ELF-1 (cell line): ENCODE data around the gene DHX40.
"Not testable (repeated sequence)": the region's sequence is repeated elsewhere in the genome, so short reads cannot be mapped to it uniquely, and the experiment has no call there.

Experiments used
- DNase-seq: peaks from one replicate; pipeline ENCODE4 v3.0.0-alpha.2; 2016; ENCODE audit warnings: low read depth, low spot score

The DHX40 gene

DNA sequence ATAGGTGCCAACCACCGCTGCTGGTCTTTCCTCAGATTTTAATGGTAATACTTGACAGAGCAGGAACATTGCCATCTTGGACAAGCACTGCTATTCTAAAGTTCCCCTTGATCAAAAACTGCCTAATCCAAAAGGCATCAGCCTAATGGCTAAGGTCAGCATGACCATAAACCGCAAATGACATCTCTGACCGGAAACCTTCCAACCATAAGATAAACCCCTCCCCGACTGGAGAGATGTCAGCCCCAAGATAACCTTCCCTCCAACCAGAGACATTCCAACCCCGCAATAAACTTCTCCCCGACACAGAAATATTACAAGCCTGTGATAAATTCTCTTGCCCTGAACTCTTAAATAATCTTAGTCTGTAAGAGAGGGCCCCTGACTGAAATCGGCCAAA is 7.4 kb upstream of the DHX40 start:
- DNase-seq: peak; percentile 8

- DNase-seq: no peak
Observed at GRCh38 chr17:59558953-59559352, 6.5 kb upstream of the DHX40 start.

- peak; percentile 18 for DNase-seq
Observed at GRCh38 chr17:59561042-59561441, 4.4 kb upstream of the DHX40 start.

GRCh38 chr17:59565959-59566324 is 532 bp downstream of the DHX40 start:
- peak; percentile 79 for DNase-seq

- not testable (repeated sequence) for DNase-seq
Observed at GRCh38 chr17:59569151-59569550, 3.7 kb downstream of the DHX40 start.

GRCh38 chr17:59572301-59572924 is 7.0 kb downstream of the DHX40 start:
- DNase-seq: no peak

DNA sequence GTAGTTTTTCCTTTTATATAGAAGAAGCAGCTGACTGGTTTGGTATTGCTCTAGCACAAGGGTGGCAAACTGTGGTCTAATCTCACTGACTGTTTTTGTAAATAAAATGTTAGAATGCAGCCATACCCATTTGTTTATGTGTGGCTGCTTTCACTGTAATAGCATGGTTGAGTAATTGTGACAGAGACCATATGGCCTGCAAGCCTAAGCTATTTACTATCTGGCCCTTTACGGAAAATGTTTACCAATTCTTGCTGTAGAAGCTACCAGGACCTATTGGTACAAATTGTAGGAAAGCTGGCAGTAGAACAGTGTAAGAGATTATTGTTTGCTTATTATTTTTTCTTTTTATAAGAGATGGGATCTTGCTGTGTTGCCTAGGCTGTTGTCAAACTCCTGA is 18.8 kb downstream of the DHX40 start:
- DNase-seq: not testable (repeated sequence)

GRCh38 chr17:59600169-59600568 is 34.8 kb downstream of the DHX40 start:
- DNase-seq: no peak

DNA sequence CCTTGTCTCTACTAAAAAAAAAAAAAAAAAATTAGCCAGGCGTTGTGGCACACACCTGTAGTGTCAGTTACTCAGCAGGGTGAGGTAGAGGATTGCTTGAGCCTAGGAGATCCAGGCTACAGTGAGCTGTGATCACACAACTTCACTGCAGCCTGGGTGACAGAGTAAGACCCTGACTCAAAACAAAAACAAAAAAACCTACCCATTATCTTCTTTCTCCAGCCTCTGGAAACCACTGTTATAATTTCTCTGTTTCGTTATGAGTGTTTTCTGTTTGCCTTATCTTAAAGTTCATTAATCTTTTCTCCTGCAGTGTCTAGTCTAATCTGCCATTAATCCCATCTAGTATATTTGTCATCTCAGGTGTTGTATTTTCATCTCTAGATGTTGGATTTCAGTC is 35.7 kb downstream of the DHX40 start:
- no peak for DNase-seq

- DNase-seq: no peak
Observed at GRCh38 chr17:59607061-59607460, 41.7 kb downstream of the DHX40 start.

DNA sequence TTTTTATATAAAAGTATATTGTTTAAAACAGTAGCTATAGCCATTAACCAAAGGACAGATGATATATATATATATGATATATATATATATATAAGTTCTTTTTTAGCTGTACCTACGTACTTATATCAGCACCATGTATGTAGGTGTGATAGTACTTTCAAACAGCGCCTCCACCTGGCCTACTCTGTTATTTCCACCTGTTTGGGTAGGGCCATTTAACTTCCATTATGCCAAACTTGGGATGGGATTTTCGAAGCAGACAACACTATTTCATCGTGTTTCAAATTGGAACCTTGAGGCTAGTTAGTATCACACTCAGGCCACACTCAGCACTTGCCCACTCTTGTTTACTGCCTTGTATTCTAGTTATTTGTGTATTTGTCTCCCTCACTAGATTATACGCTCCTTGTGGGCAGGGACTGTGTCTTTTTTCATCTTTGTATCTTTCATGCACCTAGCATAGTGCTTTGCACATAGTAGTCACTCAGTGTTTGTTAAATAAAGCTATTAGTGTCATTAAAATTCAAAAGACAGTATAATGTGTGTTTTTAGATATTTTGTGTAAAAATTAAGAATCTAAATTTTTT is 42.5 kb downstream of the DHX40 start:
- peak; percentile 23 for DNase-seq

DNA sequence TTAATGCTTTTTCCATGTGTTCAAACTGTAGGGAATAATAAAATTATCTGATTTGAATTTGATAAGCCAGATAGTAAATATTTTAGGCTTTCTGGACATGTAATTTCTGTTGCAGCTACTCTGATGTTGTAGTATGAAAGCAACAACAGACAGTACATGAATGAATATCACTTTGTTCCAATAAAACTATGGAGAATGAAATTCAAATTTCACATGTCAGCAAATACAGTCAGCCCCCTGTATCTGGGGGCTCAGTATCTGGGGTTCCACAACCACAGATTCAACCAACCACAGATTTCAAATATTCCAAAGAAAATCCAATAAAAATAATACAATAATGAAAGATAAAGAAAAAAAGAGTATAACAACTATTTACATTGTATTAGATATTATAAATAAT is 46.1 kb downstream of the DHX40 start:
- no peak for DNase-seq

GRCh38 chr17:59616253-59616920 is 51.0 kb downstream of the DHX40 start:
- no peak for DNase-seq

DNA sequence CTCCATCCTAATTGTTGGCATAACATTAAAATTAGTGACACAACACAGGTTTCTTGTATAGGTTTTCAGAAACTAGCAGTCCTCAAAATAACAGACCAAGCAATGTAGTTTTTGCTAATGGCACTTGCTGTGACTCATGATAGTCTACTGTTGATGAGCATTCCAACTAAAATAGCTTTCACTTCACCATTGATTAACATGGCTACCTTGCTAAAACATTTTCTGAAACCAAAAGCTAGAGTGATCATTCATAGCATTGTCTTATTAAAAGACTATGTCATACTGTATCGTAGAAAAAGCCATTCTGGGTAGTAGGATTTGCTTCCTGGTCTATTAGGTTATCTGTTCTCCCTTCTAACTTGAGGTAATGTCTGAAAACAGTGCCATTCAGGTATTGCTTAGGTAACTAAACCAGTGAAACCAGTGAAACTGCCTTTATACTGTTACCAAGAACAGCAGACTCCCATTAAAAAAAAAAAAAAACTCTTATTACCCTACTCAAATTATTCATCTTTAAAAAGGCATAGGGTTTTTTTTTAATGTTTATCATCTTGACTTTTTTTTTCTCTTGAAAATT is 51.8 kb downstream of the DHX40 start:
- no peak for DNase-seq

GRCh38 chr17:59619035-59619297 is 53.6 kb downstream of the DHX40 start:
- no peak for DNase-seq

- peak; percentile 98 for DNase-seq
Observed at GRCh38 chr17:59619298-59620063, 54.1 kb downstream of the DHX40 start, which contains the start of gene CLTC. Gene CLTC, plus strand, starts transcription at chr17:59619895. Its CDS starts 237 bp downstream, at chr17:59620132.

- no peak for DNase-seq
Observed at GRCh38 chr17:59620064-59620359, 54.6 kb downstream of the DHX40 start.

DNA sequence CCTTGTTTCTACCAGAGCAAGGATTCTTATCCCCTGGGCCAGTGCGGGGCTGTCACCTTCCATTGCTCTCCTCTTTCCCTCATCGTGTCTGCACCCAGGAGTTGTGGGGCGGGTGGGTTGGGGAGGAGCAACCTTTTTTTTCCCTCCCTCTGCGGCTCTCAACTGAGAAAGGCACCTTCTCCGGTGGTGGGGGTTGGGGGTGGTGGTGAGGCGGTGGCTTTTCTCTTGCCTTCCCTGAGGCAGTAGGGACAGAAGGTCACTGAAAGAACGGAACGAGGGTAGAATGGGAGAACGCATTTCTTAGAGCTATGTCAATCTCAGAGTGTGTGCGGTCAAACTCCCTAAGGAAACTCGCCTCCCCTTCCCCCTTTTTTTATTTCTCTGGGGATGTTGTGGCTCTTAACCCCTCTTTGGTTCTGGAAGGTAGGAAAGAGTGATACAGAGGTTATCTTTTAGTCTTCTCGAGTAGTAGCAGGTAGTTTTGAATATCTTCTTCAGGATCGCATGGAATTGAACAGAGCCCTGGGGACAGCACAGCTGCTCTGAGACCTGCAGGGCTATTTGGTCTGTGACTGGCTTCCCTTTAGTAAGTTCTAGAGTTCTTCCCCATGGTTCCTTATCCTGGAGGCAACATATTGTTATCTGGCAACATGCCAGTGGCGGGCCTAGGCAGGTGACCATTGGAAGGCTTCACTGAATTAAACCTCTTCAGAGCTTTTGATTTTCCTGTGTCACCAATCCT is 55.3 kb downstream of the DHX40 start:
- DNase-seq: peak; percentile 67

GRCh38 chr17:59621771-59622170 is 56.4 kb downstream of the DHX40 start:
- no peak for DNase-seq

- DNase-seq: no peak
Observed at GRCh38 chr17:59623151-59623550, 57.7 kb downstream of the DHX40 start.

DNA sequence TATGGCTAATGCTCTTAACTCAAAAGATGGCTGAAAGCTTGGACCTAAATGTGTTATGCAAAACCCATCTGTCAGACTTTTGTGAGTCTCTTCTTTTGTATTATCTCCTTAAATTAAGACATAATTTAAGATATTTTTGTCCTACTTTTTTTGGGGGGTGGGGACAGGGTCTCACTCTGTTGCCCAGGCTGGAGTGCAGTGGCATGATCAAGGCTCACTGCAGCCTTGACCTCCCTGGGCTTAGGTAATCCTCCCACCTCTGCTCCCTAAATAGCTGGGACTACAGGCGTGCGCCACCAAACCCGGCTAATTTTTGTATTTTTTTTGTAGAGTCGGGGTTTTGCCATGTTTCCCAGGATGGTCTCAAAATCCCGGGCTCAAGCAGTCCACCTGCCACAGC is 61.3 kb downstream of the DHX40 start:
- DNase-seq: no peak

GRCh38 chr17:59627274-59627673 is 61.9 kb downstream of the DHX40 start:
- no peak for DNase-seq
